ENCODE data around the gene PRDM16. TPM values are rescaled to one million over a fixed set of nuclear protein-coding genes. Genes with fewer than 3 reads are reported as not detected.

Gene PRDM16
- total RNA-seq, 1 experiment from 2014 or later = 0.17 TPM

- TF ChIP-seq, protein P1, sequence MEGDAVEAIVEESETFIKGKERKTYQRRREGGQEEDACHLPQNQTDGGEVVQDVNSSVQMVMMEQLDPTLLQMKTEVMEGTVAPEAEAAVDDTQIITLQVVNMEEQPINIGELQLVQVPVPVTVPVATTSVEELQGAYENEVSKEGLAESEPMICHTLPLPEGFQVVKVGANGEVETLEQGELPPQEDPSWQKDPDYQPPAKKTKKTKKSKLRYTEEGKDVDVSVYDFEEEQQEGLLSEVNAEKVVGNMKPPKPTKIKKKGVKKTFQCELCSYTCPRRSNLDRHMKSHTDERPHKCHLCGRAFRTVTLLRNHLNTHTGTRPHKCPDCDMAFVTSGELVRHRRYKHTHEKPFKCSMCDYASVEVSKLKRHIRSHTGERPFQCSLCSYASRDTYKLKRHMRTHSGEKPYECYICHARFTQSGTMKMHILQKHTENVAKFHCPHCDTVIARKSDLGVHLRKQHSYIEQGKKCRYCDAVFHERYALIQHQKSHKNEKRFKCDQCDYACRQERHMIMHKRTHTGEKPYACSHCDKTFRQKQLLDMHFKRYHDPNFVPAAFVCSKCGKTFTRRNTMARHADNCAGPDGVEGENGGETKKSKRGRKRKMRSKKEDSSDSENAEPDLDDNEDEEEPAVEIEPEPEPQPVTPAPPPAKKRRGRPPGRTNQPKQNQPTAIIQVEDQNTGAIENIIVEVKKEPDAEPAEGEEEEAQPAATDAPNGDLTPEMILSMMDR (conservative IDR thresholded peaks at IDR 0.05) = no peak
- Histone ChIP-seq H3K4me2 (ENCODE audit: insufficient read depth, insufficient read length, low read length) (no peak overlapping the region), H2AK5ac (ENCODE audit: insufficient read length, low read length) (no peak overlapping the region), H3K27ac (ENCODE audit: insufficient read length, low read depth, low read length) (no peak overlapping the region), H3K79me2 (ENCODE audit: insufficient read depth, low read length) (no peaks in the 10 kb centered on the region), H2BK120ac (ENCODE audit: low read depth, low read length, poor library complexity, severe bottlenecking) (no peak overlapping the region), H3K23ac (ENCODE audit: insufficient read length, low read depth, low read length) (no peak overlapping the region), H3K27me3 (ENCODE audit: insufficient read depth, low read length) (no peaks in the 10 kb centered on the region), H4K91ac (ENCODE audit: insufficient read length, low read depth, low read length) (no peak overlapping the region), H3K23me2 (ENCODE audit: insufficient read length, low read depth, low read length, poor library complexity, severe bottlenecking) (no peaks in the 10 kb centered on the region), H3K56ac (ENCODE audit: insufficient read length, low read depth, low read length) (no peak overlapping the region), H3T11ph (ENCODE audit: low read length) (no peak overlapping the region), H3K14ac (ENCODE audit: insufficient read depth, low read length) (no peak overlapping the region), H2BK15ac (ENCODE audit: low read depth, low read length) (no peak overlapping the region), H3K18ac (ENCODE audit: insufficient read length, low read depth, low read length) (no peak overlapping the region), H3K9me3 (ENCODE audit: control insufficient read depth, low read depth, low read length) (no peaks in the 10 kb centered on the region), H4K8ac (replicated peaks; ENCODE audit: insufficient read length, low read depth, low read length) (no peak overlapping the region), H3K4me1 (ENCODE audit: insufficient read depth, low read length) (no peaks in the 10 kb centered on the region), H4K5ac (ENCODE audit: insufficient read length, low read depth, low read length) (no peak overlapping the region), H2BK20ac (ENCODE audit: low read depth, low read length, poor library complexity, severe bottlenecking) (no peak overlapping the region), H3K4ac (ENCODE audit: low read depth, low read length) (no peak overlapping the region), H2BK12ac (ENCODE audit: insufficient read length, low read depth, low read length) (no peak overlapping the region), H2AFZ (ENCODE audit: low read length) (no peak overlapping the region), H4K20me1 (ENCODE audit: control insufficient read depth, insufficient read depth, insufficient read length) (no peaks in the 10 kb centered on the region), H2BK5ac (ENCODE audit: insufficient read length, low read length) (no peak overlapping the region), H3K79me1 (ENCODE audit: insufficient read depth, low read depth, low read length, poor library complexity, severe bottlenecking) (no peaks in the 10 kb centered on the region), H3K9ac (ENCODE audit: extremely low read depth, insufficient read length, low read length) (no peak overlapping the region)
- Mint-ChIP-seq H3K36me3 (ENCODE audit: insufficient read depth in 1 of 3, low read depth in 3 of 3) (no peaks in the 10 kb centered on the region), H3K27ac (no peak overlapping the region; a peak in 1 of 7 replicates), H3K9me3 (peaks cover 0 to 2% of the 10 kb centered on the region in 2 experiments; a peak in 1 of 5 replicates), H3K4me3 (no peak overlapping the region), H3K27me3 (ENCODE audit: low read depth) (no peaks in the 10 kb centered on the region; the same call in 1 of the 2 replicates), H3K4me1 (peaks cover 0 to 16% of the 10 kb centered on the region in 2 experiments; a peak in 2 of 4 replicates)
- WGBS (ENCODE audit: extremely low coverage, insufficient read length, low lambda C conversion rate) = no CpG with 5 or more reads among the region's 38 CpGs
- DNase-seq = no peak
Measured at GRCh38 chr1:3115275-3116149, 46.5 kb downstream of the PRDM16 start.

Data from H9 (cell line).